HCT116 (cell line): ENCODE data around the gene CCDC107. TPM values are rescaled to one million over a fixed set of nuclear protein-coding genes. Genes with fewer than 3 reads are reported as not detected.
"Not testable (repeated sequence)": the region's sequence is repeated elsewhere in the genome, so short reads cannot be mapped to it uniquely, and the experiment has no call there.

Experiments used
- ATAC-seq: fragments of 200-7000 bp; cut with Tn5 transposase; 2 replicates; pipeline ENCODE4 v1.9.1; 2020; ENCODE audit warnings: mild to moderate bottlenecking, moderate library complexity
- BruUV-seq: library from RNA; stranded (reverse); fragments of 400-500 nt; replicated peaks from 2 replicates; lab custom pipeline; 2021; lab: Mats Ljungman, UMichigan
- CTCF ChIA-PET: fragments of 300-600 bp; sonication (Branson Sonifier 250); formaldehyde crosslinking; loops from one replicate; lab custom pipeline; 2021; ENCODE audit warnings: antibody characterized with exemption; lab: Charles Lee
- POLR2A ChIA-PET: fragments of 300-600, 350-600 bp; sonication (Branson Sonifier 250); formaldehyde crosslinking; loops from one replicate; lab custom pipeline; 2021; ENCODE audit warnings: antibody characterized with exemption; lab: Charles Lee
- RAD21 ChIA-PET, 2 experiments: fragments of 300-600 bp; sonication (Branson Sonifier 250); formaldehyde crosslinking; loops; one replicate each; lab custom pipeline; 2023; ENCODE audit warnings: low total read pairs in 2 of 2; ENCODE audit not compliant: uncharacterized antibody in 2 of 2, unreplicated experiment in 2 of 2, low non-redundant PET in 1 of 2; lab: Charles Lee
- DNase-seq: peaks from one replicate; pipeline ENCODE4 v3.0.0-alpha.2; 2010; ENCODE audit warnings: low read depth, low spot score
- H2AFZ ChIP-seq: fragments of 200-600 bp; shearing (Covaris generic), sonication (generic); 2 replicates; pipeline ENCODE4 v1.6.1; 2017; ENCODE audit warnings: low read depth, mixed run types, mixed read lengths, antibody characterized with exemption, low read length; ENCODE audit not compliant: poor library complexity, severe bottlenecking
- H3K27ac ChIP-seq: 2 replicates; pipeline ENCODE4 v1.5.1; 2012; ENCODE audit warnings: low read depth, low read length
- H3K27me3 ChIP-seq: fragments of 200-600 bp; sonication (generic); 2 replicates; pipeline ENCODE4 v1.6.1; 2016; ENCODE audit warnings: mixed run types, low read length, mixed read lengths; ENCODE audit not compliant: insufficient read depth
- H3K36me3 ChIP-seq, 2 experiments: fragments of 200-500 bp in 1 of 2; fragments of 200-600 bp in 1 of 2; sonication (Bioruptor generic) in 1 of 2; sonication (generic) in 1 of 2; 2 replicates each; pipeline versions ENCODE4 v1.5.1 to v1.6.1; 2014 to 2016; ENCODE audit warnings: low read length in 2 of 2, inconsistent platforms in 1 of 2, mixed read lengths in 1 of 2, mixed run types in 1 of 2; ENCODE audit not compliant: insufficient read depth in 2 of 2, control insufficient read depth in 1 of 2
- H3K4me1 ChIP-seq, 2 experiments: fragments of 200-600 bp in 1 of 2; sonication (generic) in 1 of 2; 2 replicates each; pipeline versions ENCODE4 v1.5.1 to v1.6.1; 2012 to 2017; ENCODE audit warnings: low read length in 2 of 2, inconsistent platforms in 1 of 2, mild to moderate bottlenecking in 1 of 2, mixed read lengths in 1 of 2, mixed run types in 1 of 2, moderate library complexity in 1 of 2; ENCODE audit not compliant: insufficient read depth in 2 of 2, control insufficient read depth in 1 of 2
- H3K4me2 ChIP-seq: fragments of 200-600 bp; sonication (generic); 2 replicates; pipeline ENCODE4 v1.6.1; 2017; ENCODE audit warnings: mixed run types, low read length, mixed read lengths
- H3K4me3 ChIP-seq, 2 experiments: fragments of 200-600 bp in 1 of 2; sonication (generic) in 1 of 2; replicated peaks in 1 of 2; 2 replicates each; pipeline ENCODE4 v1.5.1; 2011 to 2016; ENCODE audit warnings: low read length in 2 of 2, control low read depth in 1 of 2, low read depth in 1 of 2, mild to moderate bottlenecking in 1 of 2, mixed read lengths in 1 of 2, mixed run types in 1 of 2
- H3K79me2 ChIP-seq: fragments of 200-600 bp; sonication (generic); 2 replicates; pipeline ENCODE4 v1.6.1; 2017; ENCODE audit warnings: mild to moderate bottlenecking, mixed run types, low read length, moderate library complexity, mixed read lengths; ENCODE audit not compliant: insufficient read depth
- H3K9ac ChIP-seq: fragments of 200-600 bp; sonication (generic); 2 replicates; pipeline ENCODE4 v1.6.1; 2016; ENCODE audit warnings: low read length, mixed read lengths
- H3K9me2 ChIP-seq: fragments of 200-600 bp; sonication (generic), shearing (Covaris generic); 2 replicates; pipeline ENCODE4 v1.6.1; 2017; ENCODE audit warnings: mixed run types, mild to moderate bottlenecking, moderate library complexity; ENCODE audit not compliant: insufficient read depth
- H3K9me3 ChIP-seq, 2 experiments: fragments of 200-500 bp in 1 of 2; fragments of 200-600 bp in 1 of 2; sonication (Bioruptor generic) in 1 of 2; sonication (generic) in 1 of 2; 2 replicates each; pipeline ENCODE4 v1.6.1; 2014 to 2017; ENCODE audit warnings: low read length in 2 of 2, mixed read lengths in 2 of 2, inconsistent platforms in 1 of 2, low read depth in 1 of 2, mild to moderate bottlenecking in 1 of 2, mixed run types in 1 of 2, moderate library complexity in 1 of 2; ENCODE audit not compliant: control insufficient read depth in 1 of 2, insufficient read depth in 1 of 2
- H4K20me1 ChIP-seq: fragments of 200-600 bp; sonication (generic), shearing (Covaris generic); 2 replicates; pipeline ENCODE4 v1.6.1; 2017; ENCODE audit warnings: mixed run types, mild to moderate bottlenecking, moderate library complexity; ENCODE audit not compliant: insufficient read depth
- ELF1 ChIP-seq: IDR thresholded peaks from 2 replicates; pipeline ENCODE4 v1.6.1; 2012; ENCODE audit warnings: low read depth, borderline replicate concordance
- POLR2A ChIP-seq: IDR thresholded peaks from 2 replicates; pipeline ENCODE4 v1.7.0; 2011; ENCODE audit warnings: borderline replicate concordance; ENCODE audit not compliant: insufficient read depth, insufficient read length; ENCODE audit errors: extremely low read depth
- TCF7L2 ChIP-seq: IDR thresholded peaks from 2 replicates; pipeline ENCODE4 v1.7.0; 2011; ENCODE audit warnings: borderline replicate concordance, inconsistent platforms; ENCODE audit not compliant: insufficient read depth, insufficient read length; ENCODE audit errors: extremely low read depth
- intact Hi-C: fragments of 100-400 bp; cut with micrococcal nuclease; formaldehyde crosslinking; loops from 2 replicates; pipeline ENCODE4 v1.10.0; 2022
- total RNA-seq: library from RNA; stranded (reverse); gene quantifications from one replicate; pipeline ENCODE4 v1.2.1, GENCODE V29; 2021; ENCODE audit not compliant: unreplicated experiment

Gene CCDC107
- total RNA-seq, 1 experiment from 2014 or later = 11.1 TPM

DNA sequence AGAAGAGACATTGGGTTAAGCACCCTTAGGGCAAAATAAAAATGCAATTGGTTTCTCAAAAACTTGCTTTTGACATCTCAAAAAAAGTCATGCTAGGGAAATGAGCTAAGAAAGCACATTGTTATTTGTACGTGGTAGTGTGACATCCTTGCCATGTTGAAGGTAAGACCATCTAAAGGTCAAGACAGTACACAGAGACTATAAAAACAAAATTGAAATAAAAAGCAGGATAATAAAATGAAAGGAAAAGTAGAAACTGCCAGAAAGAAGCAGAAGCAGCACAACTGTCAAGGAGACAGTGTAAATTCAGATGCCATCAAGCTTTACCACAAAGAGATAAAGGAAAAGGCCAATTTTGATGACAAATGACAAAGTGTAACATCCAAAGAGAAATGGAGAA, 18.9 kb upstream of the CCDC107 start:
- H3K79me2 ChIP-seq, H3K4me1 ChIP-seq, H2AFZ ChIP-seq, POLR2A ChIA-PET, BruUV-seq, H3K9me2 ChIP-seq, H3K4me2 ChIP-seq, ATAC-seq, H3K9me3 ChIP-seq, intact Hi-C loops, CTCF ChIA-PET, H4K20me1 ChIP-seq, H3K27me3 ChIP-seq, H3K27ac ChIP-seq, H3K9ac ChIP-seq, DNase-seq, H3K4me3 ChIP-seq, H3K36me3 ChIP-seq, RAD21 ChIA-PET: not testable (repeated sequence)

GRCh38 chr9:35639631-35640030, 18.5 kb upstream of the CCDC107 start:
- ATAC-seq (no peak), DNase-seq (no peak)
- H2AFZ ChIP-seq = no peak overlapping the region
- no peaks in the 10 kb centered on the region for H4K20me1 ChIP-seq
- ChIA-PET RAD21 (no interaction called here), POLR2A (no interaction called here)
- no peaks in the 10 kb centered on the region for H3K79me2 ChIP-seq
- H3K27me3 ChIP-seq = no peaks in the 10 kb centered on the region
- H3K36me3 ChIP-seq = no peaks in the 10 kb centered on the region
- TF ChIP-seq ELF1 (no peak), POLR2A (no peak), TCF7L2 (no peak)
- TF ChIP-seq, all 23 proteins: peak for 0
- no peak overlapping the region for H3K27ac ChIP-seq
- no peaks in the 10 kb centered on the region for H3K9me2 ChIP-seq
- no peak overlapping the region for H3K9ac ChIP-seq
- CTCF ChIA-PET = interaction anchor here (1.4 kb wide), 1 partner anchor 28 kb away, joined by 4 read pairs; no protein-coding TSS in a partner anchor
- no peaks in the 10 kb centered on the region for H3K4me1 ChIP-seq
- no peak overlapping the region for H3K4me2 ChIP-seq
- BruUV-seq = no TSS peak
- H3K9me3 ChIP-seq = no peaks in the 10 kb centered on the region
- intact Hi-C loops = no loop called here
- no peak overlapping the region for H3K4me3 ChIP-seq

GRCh38 chr9:35640431-35640830, 17.7 kb upstream of the CCDC107 start:
- RAD21 ChIA-PET, H3K79me2 ChIP-seq, H3K4me1 ChIP-seq, H3K9me3 ChIP-seq, H3K36me3 ChIP-seq, H3K4me3 ChIP-seq, H3K27ac ChIP-seq, H3K4me2 ChIP-seq, ATAC-seq, H4K20me1 ChIP-seq, H3K9ac ChIP-seq, intact Hi-C loops, H2AFZ ChIP-seq, H3K27me3 ChIP-seq, H3K9me2 ChIP-seq, DNase-seq, POLR2A ChIA-PET, BruUV-seq: not testable (repeated sequence)
- CTCF ChIA-PET = interaction anchor here (1.4 kb wide), 1 partner anchor 29 kb away, joined by 4 read pairs; no protein-coding TSS in a partner anchor

DNA sequence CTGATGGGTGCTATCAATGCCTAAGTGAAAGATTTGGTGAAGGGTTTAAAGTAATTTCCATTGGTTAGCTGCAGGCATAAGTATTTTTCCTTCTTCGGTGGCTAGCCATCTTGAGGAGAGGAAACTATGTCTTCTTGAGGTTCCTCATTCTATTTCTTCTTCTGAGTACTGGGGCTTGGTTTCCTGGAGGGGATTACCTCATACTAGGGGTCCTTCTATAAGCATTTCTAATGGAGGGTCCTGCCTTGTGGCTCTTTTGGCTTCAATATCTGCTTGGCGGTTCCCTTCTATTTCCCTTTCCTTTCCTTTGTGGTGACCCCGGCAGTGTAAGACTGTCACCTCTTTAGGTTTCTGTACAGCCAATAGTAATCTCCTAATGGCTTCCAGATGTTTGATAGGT, 16.6 kb upstream of the CCDC107 start:
- POLR2A ChIA-PET, H3K4me3 ChIP-seq, BruUV-seq: not testable (repeated sequence)

More for the DNA sequence above, 16.6 kb upstream of the CCDC107 start:
- H3K27me3 ChIP-seq, RAD21 ChIA-PET, H3K79me2 ChIP-seq, CTCF ChIA-PET, H3K4me1 ChIP-seq, H3K9me2 ChIP-seq, H3K9me3 ChIP-seq, H3K9ac ChIP-seq, H3K27ac ChIP-seq, intact Hi-C loops, ATAC-seq, DNase-seq, H3K4me2 ChIP-seq, H2AFZ ChIP-seq, H3K36me3 ChIP-seq, H4K20me1 ChIP-seq: not testable (repeated sequence)
